Mucosa of rectum (tissue), 2 donors: ENCODE measurements around the gene CHRDL1.

Experiments used
- H3K27ac ChIP-seq, 2 donors: one replicate each; pipeline ENCODE4 v1.7.0; 2013; ENCODE audit warnings: inconsistent platforms in 2 of 2, low read depth in 2 of 2, low read length in 2 of 2
- H3K27me3 ChIP-seq, 2 donors: one replicate each; pipeline ENCODE4 v1.7.0; 2013; ENCODE audit warnings: low read length in 2 of 2; ENCODE audit not compliant: control insufficient read depth in 2 of 2, insufficient read depth in 2 of 2
- H3K36me3 ChIP-seq, 2 donors: one replicate each; pipeline ENCODE4 v1.7.0; 2013; ENCODE audit warnings: low read length in 2 of 2; ENCODE audit not compliant: control insufficient read depth in 2 of 2, insufficient read depth in 2 of 2
- H3K4me1 ChIP-seq, 2 donors: one replicate each; pipeline ENCODE4 v1.7.0; 2013; ENCODE audit warnings: low read length in 2 of 2, mild to moderate bottlenecking in 1 of 2; ENCODE audit not compliant: control insufficient read depth in 2 of 2, insufficient read depth in 2 of 2
- H3K4me3 ChIP-seq, 2 donors: one replicate each; pipeline ENCODE4 v1.7.0; 2013; ENCODE audit warnings: low read length in 2 of 2
- H3K9ac ChIP-seq, 2 donors: one replicate each; pipeline ENCODE4 v1.7.0; 2013; ENCODE audit warnings: low read length in 2 of 2, low read depth in 1 of 2, mild to moderate bottlenecking in 1 of 2
- H3K9me3 ChIP-seq, 2 donors: one replicate each; pipeline ENCODE4 v1.7.0; 2013; ENCODE audit warnings: low read length in 2 of 2; ENCODE audit not compliant: control insufficient read depth in 2 of 2
- donor health status: healthy.
- donor health status: Normal muscosa, but diverticular disease.

CHRDL1 gene

GRCh38 chrX:110713666-110714065, 82.0 kb downstream of the CHRDL1 start:
- no peaks in the 10 kb centered on the region for H3K36me3 ChIP-seq
- no peak overlapping the region for H3K9ac ChIP-seq

GRCh38 chrX:110706446-110706845, 89.2 kb downstream of the CHRDL1 start:
- H3K27ac ChIP-seq: no peak overlapping the region
- no peaks in the 10 kb centered on the region for H3K36me3 ChIP-seq
- H3K9me3 ChIP-seq: no peaks in the 10 kb centered on the region
- H3K27me3 ChIP-seq: peaks cover 0 to 2% of the 10 kb centered on the region in 2 donors
- no peak overlapping the region for H3K9ac ChIP-seq
- no peak overlapping the region for H3K4me3 ChIP-seq
- H3K4me1 ChIP-seq: no peaks in the 10 kb centered on the region

More at GRCh38 chrX:110713666-110714065, 82.0 kb downstream of the CHRDL1 start:
- no peak overlapping the region for H3K4me3 ChIP-seq
- no peaks in the 10 kb centered on the region for H3K4me1 ChIP-seq
- H3K27ac ChIP-seq: no peak overlapping the region
- H3K9me3 ChIP-seq: no peaks in the 10 kb centered on the region
- peaks cover 0 to 6% of the 10 kb centered on the region in 2 donors for H3K27me3 ChIP-seq

GRCh38 chrX:110703641-110704040, 92.0 kb downstream of the CHRDL1 start:
- H3K4me1 ChIP-seq: no peaks in the 10 kb centered on the region
- no peak overlapping the region for H3K27ac ChIP-seq
- H3K4me3 ChIP-seq: no peak overlapping the region
- no peak overlapping the region for H3K9ac ChIP-seq
- H3K36me3 ChIP-seq: no peaks in the 10 kb centered on the region
- no peaks in the 10 kb centered on the region for H3K9me3 ChIP-seq
- H3K27me3 ChIP-seq: peaks cover 2 to 3% of the 10 kb centered on the region in 2 donors

GRCh38 chrX:110699109-110699508, 96.5 kb downstream of the CHRDL1 start:
- no peaks in the 10 kb centered on the region for H3K36me3 ChIP-seq
- H3K27ac ChIP-seq: no peak overlapping the region

GRCh38 chrX:110698696-110699095, 96.9 kb downstream of the CHRDL1 start:
- H3K9me3 ChIP-seq: no peaks in the 10 kb centered on the region
- H3K27me3 ChIP-seq: peaks cover 2 to 3% of the 10 kb centered on the region in 2 donors
- no peak overlapping the region for H3K4me3 ChIP-seq
- no peak overlapping the region for H3K9ac ChIP-seq
- no peak overlapping the region for H3K27ac ChIP-seq
- no peaks in the 10 kb centered on the region for H3K36me3 ChIP-seq
- H3K4me1 ChIP-seq: no peaks in the 10 kb centered on the region

More at GRCh38 chrX:110699109-110699508, 96.5 kb downstream of the CHRDL1 start:
- H3K4me1 ChIP-seq: no peaks in the 10 kb centered on the region
- no peak overlapping the region for H3K9ac ChIP-seq
- no peak overlapping the region for H3K4me3 ChIP-seq
- no peaks in the 10 kb centered on the region for H3K9me3 ChIP-seq
- H3K27me3 ChIP-seq: peaks cover 2 to 3% of the 10 kb centered on the region in 2 donors

GRCh38 chrX:110692866-110693265, 102.8 kb downstream of the CHRDL1 start:
- H3K4me1 ChIP-seq: no peaks in the 10 kb centered on the region
- H3K4me3 ChIP-seq: no peak overlapping the region
- H3K9me3 ChIP-seq: no peaks in the 10 kb centered on the region
- no peak overlapping the region for H3K27ac ChIP-seq
- no peaks in the 10 kb centered on the region for H3K27me3 ChIP-seq
- H3K36me3 ChIP-seq: no peaks in the 10 kb centered on the region
- H3K9ac ChIP-seq: no peak overlapping the region

- Histone ChIP-seq H3K4me3 (no peak overlapping the region), H3K4me1 (no peaks in the 10 kb centered on the region), H3K9ac (no peak overlapping the region), H3K27me3 (no peaks in the 10 kb centered on the region), H3K27ac (no peak overlapping the region), H3K9me3 (no peaks in the 10 kb centered on the region), H3K36me3 (no peaks in the 10 kb centered on the region)
These were observed 104.2 kb downstream of the CHRDL1 start for GRCh38 chrX:110691446-110691845.

GRCh38 chrX:110684653-110685052, 111.0 kb downstream of the CHRDL1 start:
- H3K9me3 ChIP-seq: no peaks in the 10 kb centered on the region
- H3K9ac ChIP-seq: no peak overlapping the region
- no peak overlapping the region for H3K27ac ChIP-seq
- H3K4me3 ChIP-seq: no peak overlapping the region
- H3K36me3 ChIP-seq: no peaks in the 10 kb centered on the region
- no peaks in the 10 kb centered on the region for H3K4me1 ChIP-seq
- no peaks in the 10 kb centered on the region for H3K27me3 ChIP-seq

- Histone ChIP-seq H3K9me3 (no peaks in the 10 kb centered on the region), H3K27me3 (no peaks in the 10 kb centered on the region), H3K27ac (no peak overlapping the region), H3K36me3 (no peaks in the 10 kb centered on the region), H3K4me1 (no peaks in the 10 kb centered on the region), H3K4me3 (no peak overlapping the region), H3K9ac (no peak overlapping the region)
These were observed 111.7 kb downstream of the CHRDL1 start for GRCh38 chrX:110683925-110684324.

- Histone ChIP-seq H3K9me3 (no peaks in the 10 kb centered on the region), H3K4me3 (no peak overlapping the region), H3K27ac (no peak overlapping the region), H3K36me3 (no peaks in the 10 kb centered on the region), H3K27me3 (no peaks in the 10 kb centered on the region), H3K9ac (no peak overlapping the region), H3K4me1 (no peaks in the 10 kb centered on the region)
These were observed 117.0 kb downstream of the CHRDL1 start for GRCh38 chrX:110678591-110678990.

GRCh38 chrX:110675886-110676285, 119.7 kb downstream of the CHRDL1 start:
- Histone ChIP-seq H3K36me3 (no peaks in the 10 kb centered on the region), H3K9me3 (no peaks in the 10 kb centered on the region), H3K4me3 (no peak overlapping the region), H3K27ac (no peak overlapping the region), H3K27me3 (no peaks in the 10 kb centered on the region), H3K4me1 (no peaks in the 10 kb centered on the region), H3K9ac (no peak overlapping the region)
